Activated T-cell treated with anti-CD3 and anti-CD28 coated beads, Interleukin-2, amount 50 U/mL, for 1 hour (primary cell): ENCODE data around the gene MB.

ENCODE experiments used
- DNase-seq: peaks from one replicate; pipeline ENCODE4 v3.0.0-alpha.2; 2020

The MB gene

GRCh38 chr22:35614404-35614803 lies 2.7 kb downstream of the MB start:
- DNase-seq: no peak

GRCh38 chr22:35612903-35613302 lies 4.2 kb downstream of the MB start:
- no peak for DNase-seq

GRCh38 chr22:35611891-35612576 lies 5.1 kb downstream of the MB start:
- no peak for DNase-seq

GRCh38 chr22:35611200-35611890 lies 5.8 kb downstream of the MB start:
- DNase-seq: no peak

GRCh38 chr22:35610741-35611140 lies 6.4 kb downstream of the MB start:
- no peak for DNase-seq

- no peak for DNase-seq
Observed at GRCh38 chr22:35609761-35610160, 7.4 kb downstream of the MB start.

- no peak for DNase-seq
Observed at GRCh38 chr22:35609261-35609660, 7.9 kb downstream of the MB start.

GRCh38 chr22:35608088-35608487 lies 9.0 kb downstream of the MB start:
- DNase-seq: no peak

- DNase-seq: no peak
Observed at GRCh38 chr22:35606916-35607315, 10.2 kb downstream of the MB start.

- DNase-seq: no peak
Observed at GRCh38 chr22:35605851-35606481, 11.2 kb downstream of the MB start.

GRCh38 chr22:35605369-35605680 lies 11.8 kb downstream of the MB start:
- no peak for DNase-seq

GRCh38 chr22:35604621-35605368 lies 12.3 kb downstream of the MB start:
- no peak for DNase-seq

GRCh38 chr22:35601743-35602615 lies 15.2 kb downstream of the MB start:
- no peak for DNase-seq

GRCh38 chr22:35601013-35601580 lies 16.0 kb downstream of the MB start:
- DNase-seq: no peak

- no peak for DNase-seq
Observed at GRCh38 chr22:35600476-35600875, 16.7 kb downstream of the MB start.

GRCh38 chr22:35599364-35599763 lies 17.8 kb downstream of the MB start:
- DNase-seq: no peak

GRCh38 chr22:35598396-35598710 lies 18.8 kb downstream of the MB start:
- DNase-seq: no peak

- DNase-seq: no peak
Observed at GRCh38 chr22:35597692-35598395, 19.3 kb downstream of the MB start.

GRCh38 chr22:35596821-35597220 lies 20.3 kb downstream of the MB start:
- no peak for DNase-seq

- DNase-seq: no peak
Observed at GRCh38 chr22:35594686-35595085, 22.4 kb downstream of the MB start.

GRCh38 chr22:35593891-35594470 lies 23.1 kb downstream of the MB start:
- no peak for DNase-seq
